AG04450 (cell line): ENCODE data around the gene VAV3. TPM values are rescaled to one million over a fixed set of nuclear protein-coding genes. Genes with fewer than 3 reads are reported as not detected.

Source experiments
- CTCF ChIA-PET: fragments of 300-600, 350-600 bp; formaldehyde crosslinking; extraction: SDS; loops from one replicate; lab custom pipeline; 2022; ENCODE audit warnings: antibody characterized with exemption, inconsistent platforms; lab: Charles Lee
- POLR2A ChIA-PET: fragments of 350-600 bp; formaldehyde crosslinking; extraction: SDS; loops from one replicate; lab custom pipeline; 2021; ENCODE audit warnings: antibody characterized with exemption, inconsistent platforms; lab: Yijun Ruan, JAX
- DNase-seq: peaks from one replicate; pipeline ENCODE4 v3.0.0-alpha.2; 2011; ENCODE audit warnings: low read depth, low spot score
- H3K27ac ChIP-seq: one replicate; pipeline ENCODE4 v1.5.1; 2012; ENCODE audit warnings: low read depth, low read length, control low read depth
- H3K27me3 ChIP-seq: one replicate; pipeline ENCODE4 v1.6.0; 2012; ENCODE audit warnings: low read length; ENCODE audit not compliant: control insufficient read depth, insufficient read depth
- H3K4me3 ChIP-seq: 2 replicates; pipeline ENCODE4 v1.5.1; 2011; ENCODE audit warnings: mild to moderate bottlenecking, low read depth, low read length, control low read depth
- H3K9me3 ChIP-seq: 2 replicates; pipeline ENCODE4 v1.5.1; 2012; ENCODE audit warnings: low read length; ENCODE audit not compliant: control insufficient read depth, insufficient read depth
- CTCF ChIP-seq: IDR thresholded peaks from 2 replicates; pipeline ENCODE4 v1.5.1; 2011; ENCODE audit warnings: low read depth, low read length, control low read depth, inconsistent platforms
- polyA plus RNA-seq: library from polyadenylated mRNA; depleted of rRNA; stranded (reverse); fragments of >200 nt; gene quantifications from 2 replicates; pipeline ENCODE4 v1.2.3, GENCODE V29; 2011

The VAV3 gene
- polyA plus RNA-seq, 1 experiment, result 0.02 TPM

- H3K9me3 ChIP-seq, result no peaks in the 10 kb centered on the region
- no peak for DNase-seq
- H3K27me3 ChIP-seq, result no peaks in the 10 kb centered on the region
- H3K4me3 ChIP-seq, result no peak overlapping the region
- TF ChIP-seq CTCF, result no peak
- ChIA-PET POLR2A (no interaction called here), CTCF (no interaction called here)
- H3K27ac ChIP-seq, result no peak overlapping the region
Observed at GRCh38 chr1:107935396-107936064, 29.4 kb downstream of the VAV3 start.

DNA sequence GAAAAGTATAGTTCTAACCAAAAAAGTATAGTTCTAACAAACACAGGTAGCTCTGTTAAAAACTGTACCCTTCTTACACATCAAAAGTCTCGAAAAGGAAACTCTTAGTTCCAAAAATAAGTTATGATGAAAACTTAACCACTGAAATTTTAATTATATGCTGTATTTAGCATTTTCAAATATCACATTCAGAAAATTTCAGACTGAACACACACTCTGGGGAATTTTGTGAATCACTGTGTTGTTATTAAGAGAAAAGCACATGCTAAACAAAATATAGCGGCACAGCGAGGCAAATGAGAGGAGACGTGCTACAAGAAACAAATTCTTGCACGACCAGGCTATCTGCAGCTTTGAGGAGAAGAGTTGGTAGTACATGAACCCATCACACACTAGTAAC is 30.4 kb downstream of the VAV3 start:
- TF ChIP-seq CTCF, result no peak
- no peak for DNase-seq
- Histone ChIP-seq H3K9me3 (no peaks in the 10 kb centered on the region), H3K27ac (no peak overlapping the region), H3K27me3 (no peaks in the 10 kb centered on the region), H3K4me3 (no peak overlapping the region)
- CTCF ChIA-PET, result no interaction called here
- POLR2A ChIA-PET, result no interaction called here

DNA sequence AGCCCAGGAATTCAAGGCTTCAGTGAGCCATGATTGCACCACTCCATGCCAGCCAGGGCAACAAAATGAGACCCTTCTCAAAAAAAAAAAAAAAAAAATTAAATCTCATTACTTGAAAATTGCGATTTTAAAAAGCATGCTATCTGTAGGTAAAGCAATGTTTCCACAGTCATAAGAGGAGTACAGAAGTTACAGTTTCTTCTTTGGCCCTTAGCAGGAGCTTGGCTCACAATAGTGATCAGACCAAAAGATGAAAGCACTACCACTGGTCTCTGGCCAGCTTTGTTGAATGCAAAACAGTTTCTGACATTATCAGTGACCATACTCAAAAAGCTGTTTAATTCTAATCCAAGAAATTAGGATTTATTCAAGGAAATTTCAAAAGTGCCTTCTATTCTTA is 31.2 kb downstream of the VAV3 start:
- TF ChIP-seq CTCF, result no peak
- ChIA-PET CTCF (no interaction called here), POLR2A (no interaction called here)
- H3K27me3 ChIP-seq, result no peaks in the 10 kb centered on the region
- H3K4me3 ChIP-seq, result no peak overlapping the region
- no peaks in the 10 kb centered on the region for H3K9me3 ChIP-seq
- no peak for DNase-seq
- H3K27ac ChIP-seq, result no peak overlapping the region

- no peak for TF ChIP-seq CTCF
- no peak overlapping the region for H3K27ac ChIP-seq
- no peak for DNase-seq
- H3K9me3 ChIP-seq, result no peaks in the 10 kb centered on the region
- H3K27me3 ChIP-seq, result no peaks in the 10 kb centered on the region
- H3K4me3 ChIP-seq, result no peak overlapping the region
- ChIA-PET POLR2A (no interaction called here), CTCF (no interaction called here)
Observed at GRCh38 chr1:107930292-107930691, 34.7 kb downstream of the VAV3 start.

GRCh38 chr1:107927820-107928219 is 37.2 kb downstream of the VAV3 start:
- CTCF ChIA-PET, result no interaction called here
- POLR2A ChIA-PET, result no interaction called here

More at GRCh38 chr1:107927820-107928219, 37.2 kb downstream of the VAV3 start:
- TF ChIP-seq CTCF, result no peak
- no peaks in the 10 kb centered on the region for H3K9me3 ChIP-seq
- no peak overlapping the region for H3K27ac ChIP-seq
- H3K4me3 ChIP-seq, result no peak overlapping the region
- DNase-seq, result no peak
- no peaks in the 10 kb centered on the region for H3K27me3 ChIP-seq
